Measurements from ENCODE around the gene YWHAH.

YWHAH gene

DNA sequence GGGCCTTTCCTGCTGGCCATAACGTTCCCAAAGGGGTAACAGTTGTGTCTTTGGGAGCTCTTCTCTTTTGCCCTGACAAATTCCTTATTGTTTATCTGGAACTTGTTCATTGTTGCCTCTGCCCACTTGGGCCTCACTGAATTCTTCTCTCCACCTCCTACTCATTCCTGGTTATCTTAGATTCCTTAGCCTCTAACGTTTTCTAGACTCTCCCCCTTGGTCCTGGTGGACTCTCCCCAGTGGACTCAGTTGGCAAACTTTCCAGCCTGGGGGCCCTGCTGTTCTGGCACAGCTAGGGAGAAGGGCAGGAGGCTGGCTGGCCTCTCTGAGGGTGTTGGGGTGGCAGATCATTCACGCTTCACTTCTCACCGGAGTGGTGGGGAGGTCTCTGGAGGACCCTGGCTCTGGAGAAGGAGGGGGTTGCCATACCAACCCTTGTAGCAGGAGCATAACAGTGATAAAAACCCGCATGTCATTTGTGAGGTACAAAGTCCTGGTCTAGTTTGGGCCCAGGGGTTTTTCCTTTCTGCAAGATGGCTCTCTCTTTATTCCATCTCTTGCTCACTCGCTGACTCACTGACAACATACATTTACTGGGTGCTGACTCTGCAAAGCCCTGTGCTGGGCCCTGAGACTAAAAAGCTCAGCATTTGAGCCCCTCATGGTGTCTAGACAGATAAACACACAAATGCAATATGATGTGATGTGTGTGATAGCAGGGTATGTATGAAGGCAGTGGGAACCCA, 39.7 kb downstream of the YWHAH start:
- no peak for DNase-seq

DNA sequence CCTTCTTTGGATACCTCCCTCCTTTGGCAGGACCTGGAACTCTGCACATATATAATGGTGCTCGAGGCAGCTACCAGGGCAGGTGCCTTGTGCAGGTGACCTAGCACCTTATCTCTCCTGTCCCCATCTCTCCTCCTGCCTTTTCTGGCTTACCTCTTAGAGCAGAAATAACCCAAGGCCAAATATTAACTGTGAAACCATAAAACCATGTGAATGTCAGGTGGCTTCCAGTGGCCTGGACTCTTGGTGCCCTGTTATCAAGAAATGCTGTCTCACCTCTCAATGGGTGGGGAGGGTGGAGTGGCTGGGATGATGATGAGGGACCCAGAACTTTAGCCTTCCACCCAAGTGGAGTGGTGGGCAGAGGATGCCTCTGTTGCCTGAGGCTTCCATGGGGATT, 42.9 kb downstream of the YWHAH start:
- no peak for DNase-seq

DNA sequence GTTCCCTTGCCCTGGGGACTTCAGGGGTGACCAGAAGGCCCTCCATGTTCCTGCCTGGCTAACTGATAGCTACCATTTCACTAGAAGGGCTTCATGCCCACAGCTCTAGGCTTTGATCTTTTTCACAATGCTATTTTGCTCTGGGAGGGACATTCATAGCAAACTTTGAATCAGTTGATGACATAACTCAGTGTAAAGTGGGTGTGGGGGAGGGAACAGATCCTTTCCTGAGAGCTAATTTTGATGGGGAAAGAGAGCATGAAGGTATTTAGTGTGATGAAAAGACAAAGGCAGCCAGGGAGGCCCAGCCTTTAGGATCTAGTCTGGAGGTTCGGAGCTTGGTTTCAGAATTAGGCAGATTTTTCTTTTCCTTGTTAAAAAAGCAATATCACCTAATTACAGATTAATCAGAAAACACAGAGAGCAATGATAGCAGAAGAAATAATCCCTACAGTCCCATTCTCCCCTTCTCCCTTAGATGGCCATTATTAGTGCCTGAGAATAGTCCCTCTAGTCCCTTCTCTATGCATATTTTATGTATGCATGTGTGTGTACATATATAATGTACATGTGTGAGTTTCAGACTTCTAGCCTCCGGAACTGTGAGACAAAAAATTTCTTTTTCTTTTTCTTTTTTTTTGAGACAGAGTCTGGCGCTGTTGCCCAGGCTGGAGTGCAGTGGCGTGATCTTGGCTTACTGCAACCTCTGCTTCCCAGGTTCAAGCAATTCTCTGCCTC, 46.9 kb downstream of the YWHAH start:
- no peak for DNase-seq

DNA sequence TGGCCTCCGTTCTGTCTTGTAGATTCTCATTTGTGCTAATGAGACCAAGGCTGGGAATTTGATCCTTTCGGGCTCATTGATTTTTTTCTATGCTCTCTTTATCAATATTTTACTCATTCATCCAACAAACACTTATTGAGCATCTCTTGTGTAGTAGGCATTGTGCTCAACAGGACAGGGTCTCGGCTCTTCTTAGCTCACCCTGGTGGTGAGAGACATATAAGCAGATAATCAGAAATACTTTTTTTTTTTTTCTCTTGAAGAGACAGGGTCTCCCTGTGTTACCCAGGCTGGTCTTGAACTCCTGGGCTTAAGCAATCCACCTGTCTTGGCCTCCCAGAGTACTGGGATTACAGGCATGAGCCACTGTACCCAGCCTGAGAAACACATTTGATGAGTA, 50.7 kb downstream of the YWHAH start:
- DNase-seq: no peak

DNA sequence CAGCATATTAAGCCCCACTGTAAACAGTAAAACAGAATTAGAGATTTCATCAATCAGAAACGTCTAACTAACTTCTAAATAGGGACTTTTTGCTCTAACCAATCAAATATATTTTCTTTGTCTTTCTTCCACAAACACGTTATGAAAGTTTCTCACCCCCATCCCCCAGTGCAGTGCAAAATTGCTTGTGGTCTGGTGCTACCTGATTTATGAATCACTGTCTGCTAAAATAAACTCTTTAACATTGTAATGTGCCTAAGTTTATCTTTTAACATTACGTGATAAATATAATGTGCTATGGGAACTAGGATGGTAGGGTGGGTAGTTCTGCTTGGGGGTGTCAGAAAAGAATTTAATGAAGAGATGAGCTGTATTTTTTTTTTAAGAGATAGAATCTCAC, 51.5 kb downstream of the YWHAH start:
- DNase-seq: no peak

DNA sequence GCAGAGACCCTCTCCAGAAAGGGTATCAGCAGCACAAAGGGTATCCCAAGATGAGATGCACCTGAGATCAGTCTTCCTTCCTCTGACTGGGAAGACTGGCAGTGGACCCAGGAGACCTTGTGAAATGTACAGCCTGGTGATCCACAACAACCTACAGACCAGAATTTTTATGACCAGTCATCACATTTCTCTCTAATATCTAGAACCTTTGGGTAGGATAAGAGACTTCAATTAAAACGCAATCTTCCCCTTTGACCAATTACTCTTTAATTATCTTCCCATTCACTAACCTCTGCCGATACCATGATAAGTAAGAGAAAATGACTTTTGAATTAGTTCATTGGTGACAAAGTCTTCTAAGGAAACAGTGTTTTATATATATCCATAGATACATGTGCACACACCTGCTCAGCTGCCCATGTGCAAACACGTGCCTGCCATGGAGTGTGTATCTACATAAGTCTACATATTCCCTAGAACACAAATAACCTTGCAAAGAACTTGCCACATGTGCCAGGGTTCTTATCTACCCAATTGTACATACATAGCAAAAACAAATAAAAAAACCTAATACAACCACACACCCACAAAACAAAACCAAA, 54.5 kb downstream of the YWHAH start:
- no peak for DNase-seq

DNA sequence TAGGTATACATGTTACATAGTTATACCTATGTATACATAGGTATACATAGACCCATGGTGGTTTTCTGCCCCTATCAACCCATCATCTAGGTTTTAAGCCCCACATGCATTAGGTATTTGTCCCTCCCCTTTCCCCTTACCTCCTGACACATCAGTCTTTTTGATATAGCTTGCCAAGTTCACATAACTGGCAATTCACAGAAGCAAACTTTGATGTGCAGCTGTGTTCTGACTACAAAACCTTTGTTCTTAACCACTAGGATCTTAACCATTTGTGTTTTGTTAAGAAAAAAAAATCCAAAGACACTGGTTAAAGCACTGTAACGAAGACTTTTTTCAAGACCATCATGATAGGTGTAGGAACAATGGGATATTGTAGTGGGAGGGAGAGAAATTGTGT, 55.8 kb downstream of the YWHAH start:
- DNase-seq: no peak

DNA sequence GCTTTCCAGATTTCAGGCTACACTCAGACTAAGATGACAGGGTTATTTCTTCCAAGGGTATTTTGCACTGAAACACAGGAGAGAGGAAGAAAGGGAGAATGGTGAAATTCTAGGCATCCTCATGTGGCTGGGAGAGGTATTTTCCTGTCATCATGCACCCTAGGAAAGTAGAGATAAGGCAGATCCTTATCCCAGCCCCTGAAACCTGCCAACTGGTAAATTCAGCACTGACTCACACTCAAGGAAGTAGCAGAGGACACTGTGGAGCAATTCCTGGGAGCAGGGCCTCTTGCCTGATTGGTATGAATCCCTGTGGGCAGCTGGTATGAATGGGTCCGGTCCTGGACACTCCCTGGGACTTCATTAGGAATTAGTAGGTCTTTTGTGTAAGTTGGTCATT, 61.1 kb downstream of the YWHAH start:
- DNase-seq: no peak
